Measurements from ENCODE around the gene ANKMY1. TPM values are rescaled to one million over a fixed set of nuclear protein-coding genes. Genes with fewer than 3 reads are reported as not detected.

Gene ANKMY1
- total and polyA plus RNA-seq, 2 donors (not counting 1 experiment from before 2014, with no cell fraction given) = 51.7 to 72.1 TPM

DNA sequence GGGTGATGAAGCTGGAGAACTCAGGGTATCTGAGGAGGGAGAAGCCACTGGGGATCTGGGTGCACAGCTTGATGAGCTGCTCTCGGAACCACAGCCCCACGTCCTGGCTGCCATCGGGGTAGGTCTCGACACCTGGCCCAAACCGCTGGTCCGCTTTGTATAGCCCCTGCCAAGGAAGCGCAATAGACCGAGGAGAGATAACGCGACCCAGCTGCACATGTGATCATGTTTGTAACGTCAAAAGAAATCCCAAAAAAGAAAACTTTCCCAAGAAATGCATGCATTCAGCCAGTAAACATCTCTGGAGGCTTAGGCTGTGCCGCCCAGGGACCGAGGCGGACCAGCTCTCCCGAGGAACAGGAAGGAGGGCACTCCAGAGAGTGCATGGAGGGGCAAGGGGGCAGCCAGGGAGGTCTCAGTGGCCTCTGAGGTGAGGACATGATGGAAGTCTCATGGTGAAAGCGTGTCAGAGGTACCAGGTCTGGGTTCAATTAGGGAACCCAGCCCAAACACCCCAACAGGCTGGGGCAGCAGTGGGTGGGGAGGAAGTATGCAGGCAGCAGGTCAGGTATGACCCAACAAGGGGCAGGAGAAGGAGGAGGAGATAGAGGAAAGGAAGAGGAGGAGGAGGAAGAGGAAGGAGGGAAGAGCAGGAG is 28.3 kb downstream of the ANKMY1 start:
- ATAC-seq (ENCODE audit: low read depth) = no peak
- H3K4me1 ChIP-seq (ENCODE audit: control insufficient read depth in 2 of 2, insufficient read depth in 2 of 2, low read length in 2 of 2) = no peaks in the 10 kb centered on the region
- no peak overlapping the region for H3K4me2 ChIP-seq (replicated peaks; ENCODE audit: low read depth, low read length, poor library complexity, severe bottlenecking)
- peaks cover 6 to 49% (median 29%) of the 10 kb centered on the region in 3 donors for H3K9me3 ChIP-seq (ENCODE audit: control extremely low read depth in 1 of 3, control insufficient read depth in 2 of 3, insufficient read depth in 1 of 3, low read length in 2 of 3)
- H3K9me3 Mint-ChIP-seq (ENCODE audit: insufficient read depth) = peaks cover 16% of the 10 kb centered on the region
- H3K4me1 Mint-ChIP-seq = no peaks in the 10 kb centered on the region
- H2AFZ ChIP-seq (ENCODE audit: insufficient read depth, low read depth, low read length, poor library complexity, severe bottlenecking) = no peak overlapping the region
- ChIA-PET CTCF (no interaction called here), POLR2A (no interaction called here)
- TF ChIP-seq, protein P1, sequence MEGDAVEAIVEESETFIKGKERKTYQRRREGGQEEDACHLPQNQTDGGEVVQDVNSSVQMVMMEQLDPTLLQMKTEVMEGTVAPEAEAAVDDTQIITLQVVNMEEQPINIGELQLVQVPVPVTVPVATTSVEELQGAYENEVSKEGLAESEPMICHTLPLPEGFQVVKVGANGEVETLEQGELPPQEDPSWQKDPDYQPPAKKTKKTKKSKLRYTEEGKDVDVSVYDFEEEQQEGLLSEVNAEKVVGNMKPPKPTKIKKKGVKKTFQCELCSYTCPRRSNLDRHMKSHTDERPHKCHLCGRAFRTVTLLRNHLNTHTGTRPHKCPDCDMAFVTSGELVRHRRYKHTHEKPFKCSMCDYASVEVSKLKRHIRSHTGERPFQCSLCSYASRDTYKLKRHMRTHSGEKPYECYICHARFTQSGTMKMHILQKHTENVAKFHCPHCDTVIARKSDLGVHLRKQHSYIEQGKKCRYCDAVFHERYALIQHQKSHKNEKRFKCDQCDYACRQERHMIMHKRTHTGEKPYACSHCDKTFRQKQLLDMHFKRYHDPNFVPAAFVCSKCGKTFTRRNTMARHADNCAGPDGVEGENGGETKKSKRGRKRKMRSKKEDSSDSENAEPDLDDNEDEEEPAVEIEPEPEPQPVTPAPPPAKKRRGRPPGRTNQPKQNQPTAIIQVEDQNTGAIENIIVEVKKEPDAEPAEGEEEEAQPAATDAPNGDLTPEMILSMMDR (IDR thresholded peaks at IDR 0.05) = no peak
- no peak for TF ChIP-seq EZH2 (IDR thresholded peaks at IDR 0.05; ENCODE audit: borderline replicate concordance, insufficient read depth, low read depth, low read length, poor library complexity, severe bottlenecking)
- H3K4me3 ChIP-seq (ENCODE audit: control extremely low read depth in 1 of 5, extremely low read depth in 1 of 5, insufficient read depth in 1 of 5, low read depth in 2 of 5, low read length in 4 of 5) = no peak overlapping the region
- peaks cover 5% of the 10 kb centered on the region for H4K20me1 ChIP-seq (ENCODE audit: control insufficient read depth, insufficient read depth, low read length, poor library complexity, severe bottlenecking)
- intact Hi-C loops (cut with micrococcal nuclease) = no loop called here
- no peak for DNase-seq
- 100% methylated on average over 13 of the region's 16 CpGs for WGBS (ENCODE audit: insufficient coverage)
- H3K4me3 Mint-ChIP-seq = no peak overlapping the region
- H3K36me3 ChIP-seq (replicated peaks in 1 of 2; ENCODE audit: control extremely low read depth in 1 of 2, control insufficient read depth in 1 of 2, extremely low read depth in 1 of 2, insufficient read depth in 2 of 2, low read length in 1 of 2) = peaks cover 11 to 27% of the 10 kb centered on the region in 2 experiments
- no peak overlapping the region for H3K27ac ChIP-seq (ENCODE audit: low read length in 2 of 2)
- H3K9ac ChIP-seq (ENCODE audit: low read length) = no peak overlapping the region
- no peaks in the 10 kb centered on the region for H3K27me3 ChIP-seq (replicated peaks in 1 of 4; ENCODE audit: control extremely low read depth in 1 of 4, control insufficient read depth in 3 of 4, insufficient read depth in 4 of 4, low read length in 3 of 4)
- H3K27me3 Mint-ChIP-seq = no peaks in the 10 kb centered on the region
- H3K79me2 ChIP-seq (ENCODE audit: control insufficient read depth, insufficient read depth, low read length) = no peaks in the 10 kb centered on the region
- no peak overlapping the region for H3K27ac Mint-ChIP-seq

DNA sequence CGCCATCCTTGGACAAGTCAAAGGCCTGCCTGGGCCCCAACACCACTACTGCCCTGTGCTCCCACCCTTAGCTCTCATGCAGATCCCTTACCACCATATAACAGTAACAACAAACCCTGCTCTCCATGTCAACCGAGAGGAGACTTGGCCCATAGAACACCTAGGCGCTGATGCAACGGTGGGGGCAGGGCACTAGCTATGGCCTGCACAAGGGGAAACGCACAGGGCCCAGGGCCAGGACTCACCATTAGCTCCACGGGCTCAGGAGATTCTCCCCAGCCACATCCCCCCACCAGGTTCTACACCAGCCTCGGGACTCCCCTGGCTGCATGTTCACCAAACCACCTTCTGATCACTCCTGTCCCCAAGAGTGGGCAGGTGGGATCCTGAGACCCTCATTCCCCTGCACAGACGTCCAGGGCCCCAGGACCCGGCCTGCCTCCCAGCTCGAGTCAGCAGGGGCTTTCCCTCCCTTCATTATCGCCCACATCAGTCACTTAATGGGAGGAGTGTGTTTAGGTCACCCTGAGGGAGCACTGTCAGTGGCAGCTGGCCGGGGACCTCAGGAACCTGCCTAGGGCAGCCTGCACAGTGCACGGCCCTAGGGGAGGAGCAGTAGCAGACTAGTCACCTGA is 29.3 kb downstream of the ANKMY1 start:
- no peak overlapping the region for H3K4me2 ChIP-seq (replicated peaks; ENCODE audit: low read depth, low read length, poor library complexity, severe bottlenecking)
- H3K4me3 Mint-ChIP-seq = no peak overlapping the region
- H3K27ac ChIP-seq (ENCODE audit: low read length in 2 of 2) = no peak overlapping the region
- no peaks in the 10 kb centered on the region for H3K27me3 Mint-ChIP-seq
- CTCF ChIA-PET = no interaction called here
- H3K4me1 Mint-ChIP-seq = no peaks in the 10 kb centered on the region
- H4K20me1 ChIP-seq (ENCODE audit: control insufficient read depth, insufficient read depth, low read length, poor library complexity, severe bottlenecking) = peaks cover 5% of the 10 kb centered on the region
- H3K4me1 ChIP-seq (ENCODE audit: control insufficient read depth in 2 of 2, insufficient read depth in 2 of 2, low read length in 2 of 2) = no peaks in the 10 kb centered on the region
- TF ChIP-seq EZH2 (IDR thresholded peaks at IDR 0.05; ENCODE audit: borderline replicate concordance, insufficient read depth, low read depth, low read length, poor library complexity, severe bottlenecking) = no peak
- TF ChIP-seq, protein P1 (IDR thresholded peaks at IDR 0.05) = no peak
- H3K27ac Mint-ChIP-seq = no peak overlapping the region
- H3K9me3 Mint-ChIP-seq (ENCODE audit: insufficient read depth) = peaks cover 16% of the 10 kb centered on the region
- H3K79me2 ChIP-seq (ENCODE audit: control insufficient read depth, insufficient read depth, low read length) = no peaks in the 10 kb centered on the region
- H3K36me3 ChIP-seq (replicated peaks in 1 of 2; ENCODE audit: control extremely low read depth in 1 of 2, control insufficient read depth in 1 of 2, extremely low read depth in 1 of 2, insufficient read depth in 2 of 2, low read length in 1 of 2) = peaks cover 8 to 35% of the 10 kb centered on the region in 2 experiments
- no peak for ATAC-seq (ENCODE audit: low read depth)
- POLR2A ChIA-PET = no interaction called here
- H3K27me3 ChIP-seq (replicated peaks in 1 of 4; ENCODE audit: control extremely low read depth in 1 of 4, control insufficient read depth in 3 of 4, insufficient read depth in 4 of 4, low read length in 3 of 4) = no peaks in the 10 kb centered on the region
- H3K9me3 ChIP-seq (ENCODE audit: control extremely low read depth in 1 of 3, control insufficient read depth in 2 of 3, insufficient read depth in 1 of 3, low read length in 2 of 3) = peaks cover 5 to 58% (median 31%) of the 10 kb centered on the region in 3 donors
- 95% methylated on average over 8 of the region's 13 CpGs for WGBS (ENCODE audit: insufficient coverage)
- no peak overlapping the region for H2AFZ ChIP-seq (ENCODE audit: insufficient read depth, low read depth, low read length, poor library complexity, severe bottlenecking)
- no peak overlapping the region for H3K9ac ChIP-seq (ENCODE audit: low read length)
- no peak overlapping the region for H3K4me3 ChIP-seq (ENCODE audit: control extremely low read depth in 1 of 5, extremely low read depth in 1 of 5, insufficient read depth in 1 of 5, low read depth in 2 of 5, low read length in 4 of 5)
- no peak for DNase-seq
- intact Hi-C loops (cut with micrococcal nuclease) = no loop called here
